NCI-H1436 treated with DMSO at 0.1 percent for 48 hours (cell line): Measurements from ENCODE around the gene CPNE4.

ENCODE experiments used
- DNase-seq: peaks from one replicate; lab custom pipeline; 2025; lab: John Stamatoyannopoulos, UW

CPNE4 gene

DNA sequence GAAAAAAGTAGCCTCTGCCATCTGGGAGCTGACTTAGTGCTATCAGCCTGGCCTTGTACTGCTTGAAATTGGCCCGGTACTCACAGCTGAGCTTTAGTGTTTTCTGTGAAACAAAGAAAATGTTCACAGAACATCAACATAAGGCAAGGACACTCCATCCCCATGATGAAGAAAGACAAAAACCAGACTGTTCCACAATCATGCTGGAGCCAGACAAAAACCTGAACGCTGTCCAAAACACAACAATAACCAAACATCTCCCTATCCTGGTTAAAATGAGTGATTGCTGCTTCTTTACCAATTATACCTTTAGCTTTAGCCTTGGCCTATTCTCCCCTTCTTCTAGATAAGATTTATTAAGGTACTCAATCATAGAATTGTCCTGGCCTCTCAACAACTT, 153.9 kb downstream of the CPNE4 start:
- no peak for DNase-seq

DNA sequence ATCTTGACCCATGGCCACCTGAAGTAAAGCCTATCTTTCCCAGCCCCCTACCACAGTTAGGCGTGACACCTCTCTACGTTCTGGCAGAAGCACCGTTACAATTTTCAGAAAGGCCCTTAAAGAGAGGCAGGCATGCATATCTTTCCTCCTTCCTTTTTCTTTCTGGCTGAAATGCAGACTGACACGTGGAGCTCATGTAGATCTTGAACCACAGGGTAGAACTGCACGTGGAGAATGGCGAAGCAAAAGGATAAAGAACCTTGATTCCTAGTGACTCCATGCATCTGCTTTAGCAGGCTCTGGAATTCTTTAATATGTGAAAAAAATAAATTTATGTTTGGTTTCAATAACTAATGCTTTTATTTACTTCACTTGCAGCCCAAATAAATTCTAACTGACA, 166.6 kb downstream of the CPNE4 start:
- DNase-seq: no peak

DNA sequence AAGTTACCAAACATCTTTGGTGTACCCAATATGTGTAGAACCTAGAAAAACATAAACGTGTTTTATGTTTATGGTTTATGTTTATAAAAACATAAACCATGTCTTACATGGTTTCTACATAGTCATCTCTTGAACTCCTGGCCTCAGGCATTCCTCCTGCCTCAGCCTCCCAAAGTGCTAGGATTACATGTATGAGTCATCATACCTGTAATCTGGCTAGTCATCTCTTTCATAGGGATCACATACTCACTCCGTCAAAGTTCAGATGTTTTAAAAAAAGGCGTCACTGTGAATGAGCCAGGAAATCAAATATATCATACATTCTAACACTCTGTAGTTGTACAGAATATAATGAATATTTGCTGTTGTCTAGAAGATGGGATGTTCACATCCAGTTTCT, 178.6 kb downstream of the CPNE4 start:
- DNase-seq: no peak

DNA sequence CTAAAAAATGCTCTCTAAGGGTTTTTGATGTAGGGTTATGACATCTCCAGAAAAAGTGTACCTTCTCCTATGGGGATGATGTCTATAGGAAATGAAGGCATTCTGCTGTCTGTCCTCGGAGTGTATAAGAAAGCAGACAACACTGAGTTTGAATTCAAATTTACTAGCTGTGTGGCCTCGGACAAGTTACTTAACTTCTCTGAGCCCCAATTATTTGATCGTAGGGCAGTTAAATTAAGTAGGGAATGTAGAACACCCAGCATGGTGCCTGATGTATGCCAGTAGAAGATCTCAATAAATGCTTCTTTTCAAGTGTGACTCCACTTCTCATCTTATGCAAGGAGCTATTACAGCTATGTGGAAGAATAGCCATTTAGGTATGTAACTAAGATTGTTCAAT, 184.6 kb downstream of the CPNE4 start:
- DNase-seq: no peak

DNA sequence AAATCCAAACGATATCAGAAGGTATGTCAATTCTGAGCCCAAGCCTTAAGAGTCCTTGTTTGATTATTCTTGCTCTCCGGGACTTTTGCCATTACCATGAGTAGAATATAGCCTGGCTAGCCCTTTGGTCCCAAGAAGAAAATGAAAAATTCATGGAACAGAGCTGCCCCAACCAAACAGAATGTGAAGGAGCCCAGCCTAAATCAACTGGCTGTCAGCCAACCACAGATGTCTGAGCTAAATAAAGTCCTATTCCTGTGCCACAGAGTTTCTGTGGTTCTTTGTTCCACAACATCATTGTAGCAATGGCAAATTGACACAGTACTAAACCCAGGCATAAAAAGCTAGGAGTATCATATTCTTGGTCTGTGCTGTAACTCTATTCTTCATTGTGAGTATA, 185.2 kb downstream of the CPNE4 start:
- DNase-seq: no peak

DNA sequence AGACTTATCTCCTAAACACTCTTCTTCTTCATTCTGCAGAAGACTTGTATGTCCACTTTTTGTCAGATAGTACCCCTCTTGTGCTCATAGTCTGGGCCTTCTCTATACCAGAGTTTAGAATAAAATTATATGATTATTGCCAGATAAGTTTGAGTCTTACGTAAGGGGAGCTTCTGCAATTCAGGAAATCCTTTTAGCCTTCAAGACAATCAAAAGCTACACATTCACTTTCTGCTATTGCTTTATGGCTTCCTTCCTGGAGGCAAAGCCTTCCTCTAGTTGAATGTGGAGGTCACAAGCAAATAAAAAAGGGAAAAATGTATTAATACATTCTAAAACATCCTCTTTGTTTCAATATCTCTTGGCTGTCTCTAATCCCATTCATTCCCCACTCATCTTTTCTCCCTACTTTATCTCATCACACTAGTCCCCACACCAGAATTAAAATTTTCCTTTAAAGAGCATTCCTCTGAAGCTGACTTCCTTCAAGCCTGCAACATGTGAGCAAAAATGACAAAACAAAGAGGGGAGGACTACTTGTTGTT, 186.8 kb downstream of the CPNE4 start:
- DNase-seq: no peak

DNA sequence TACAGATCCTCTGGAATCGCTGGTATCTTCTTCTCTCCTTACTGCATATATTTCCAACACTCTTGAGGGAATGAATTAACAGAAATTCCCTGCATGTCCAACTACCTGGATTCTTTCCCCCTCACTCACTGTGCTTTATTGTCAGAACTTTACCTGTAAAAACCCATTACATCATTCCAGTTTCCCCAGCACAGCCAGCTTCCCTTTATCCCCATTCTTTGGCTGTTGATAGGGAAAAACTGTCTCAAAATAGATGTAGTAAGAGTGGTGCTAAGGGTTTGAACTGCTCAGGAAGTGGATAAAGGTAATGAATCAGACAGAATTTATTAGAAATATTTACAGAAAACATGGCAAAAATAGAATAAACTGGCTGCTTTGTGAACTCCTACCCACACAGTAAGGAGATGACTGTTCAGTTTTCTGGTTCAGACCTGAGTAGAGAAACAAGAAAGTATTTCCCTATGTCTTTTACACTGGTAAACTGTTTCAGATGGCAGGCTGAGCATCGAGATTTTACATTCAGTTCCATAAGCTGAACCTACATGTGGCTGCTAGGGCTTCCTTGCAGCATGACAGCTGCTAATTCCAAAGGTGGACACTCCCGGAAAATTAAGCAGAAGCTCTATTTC, 188.4 kb downstream of the CPNE4 start:
- no peak for DNase-seq

DNA sequence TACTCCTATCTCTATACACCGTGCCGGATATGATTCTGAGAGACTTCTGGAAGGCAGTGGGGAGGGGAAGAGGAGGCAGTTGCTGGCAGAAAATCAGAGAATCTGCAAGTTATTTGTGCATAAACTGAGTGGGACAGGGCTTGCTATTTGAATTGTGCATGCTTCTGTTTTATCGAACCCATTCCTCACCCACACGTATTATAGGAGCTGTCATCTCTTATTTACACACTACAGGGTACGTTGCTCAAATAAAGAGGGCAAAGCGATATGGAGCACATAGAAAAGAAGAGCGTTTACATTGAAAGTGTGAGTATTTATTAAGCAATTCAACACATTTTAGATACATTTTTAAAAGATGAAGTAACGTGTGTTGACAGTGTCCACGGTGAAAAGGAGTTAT, 191.6 kb downstream of the CPNE4 start:
- DNase-seq: no peak

DNA sequence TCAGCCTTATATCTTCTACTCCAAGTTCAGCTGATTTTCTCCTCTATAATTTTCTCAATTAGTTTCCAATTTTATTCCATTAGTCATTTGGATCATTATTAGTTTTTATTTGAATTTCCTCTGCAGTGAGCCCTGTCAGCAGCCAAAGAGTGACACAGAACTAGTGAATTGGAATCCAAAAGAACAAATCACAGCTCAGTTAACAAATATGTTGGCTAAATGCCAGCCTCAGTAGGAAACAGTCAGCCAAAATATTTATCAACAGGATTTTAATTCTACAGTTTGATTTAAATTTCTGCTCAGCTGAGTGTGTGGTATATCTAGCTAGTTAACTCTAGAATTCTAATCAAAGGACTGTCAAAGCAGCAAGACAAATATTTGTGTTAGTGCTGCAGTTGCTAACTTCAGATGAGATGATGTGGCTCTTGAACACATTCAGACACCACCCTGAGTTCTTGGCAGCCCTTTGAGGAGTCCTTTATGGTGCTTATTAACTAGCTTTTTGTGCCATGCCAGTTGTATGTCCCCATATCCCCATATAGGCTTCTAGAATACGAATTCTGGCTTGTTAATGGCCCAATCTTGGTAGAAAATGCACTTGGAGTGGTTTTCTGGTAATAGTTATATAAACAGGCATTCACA, 194.5 kb downstream of the CPNE4 start:
- no peak for DNase-seq

DNA sequence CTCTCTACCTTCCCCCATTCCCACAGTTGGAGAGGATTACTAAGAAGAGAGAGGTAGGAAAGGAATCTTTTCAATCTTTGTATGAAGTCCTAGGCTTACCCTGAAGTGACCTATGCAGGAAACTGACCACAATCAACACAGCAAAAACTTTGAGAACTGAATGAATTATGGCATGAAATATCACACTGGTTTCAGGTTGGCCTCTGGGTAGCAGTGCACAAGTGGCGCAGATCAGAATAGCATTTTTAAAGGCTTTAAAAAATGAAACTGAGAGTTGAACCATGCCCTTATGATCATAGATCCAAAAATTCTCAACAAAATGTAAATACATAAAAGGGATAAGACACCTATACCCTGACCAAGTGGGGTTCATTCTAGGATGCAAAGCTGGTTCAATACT, 198.9 kb downstream of the CPNE4 start:
- DNase-seq: no peak

DNA sequence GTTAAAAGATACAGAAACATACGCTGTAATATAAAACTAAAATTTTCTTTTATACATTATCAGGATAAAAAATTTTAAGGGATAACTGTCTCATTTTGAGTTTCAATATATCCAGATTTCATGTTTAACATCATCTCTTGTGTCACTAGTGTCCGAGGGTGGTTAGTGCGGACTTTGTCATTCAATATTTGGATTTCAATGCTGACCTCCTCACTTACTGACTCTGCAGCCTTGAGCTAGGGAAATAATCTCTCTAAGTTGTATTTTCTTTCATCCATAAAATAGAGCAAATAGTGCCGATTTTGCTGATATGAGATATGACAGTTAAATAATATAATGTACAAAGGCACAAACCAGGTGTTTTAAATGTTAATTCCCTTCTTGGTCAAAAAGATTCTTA, 203.2 kb downstream of the CPNE4 start:
- no peak for DNase-seq

DNA sequence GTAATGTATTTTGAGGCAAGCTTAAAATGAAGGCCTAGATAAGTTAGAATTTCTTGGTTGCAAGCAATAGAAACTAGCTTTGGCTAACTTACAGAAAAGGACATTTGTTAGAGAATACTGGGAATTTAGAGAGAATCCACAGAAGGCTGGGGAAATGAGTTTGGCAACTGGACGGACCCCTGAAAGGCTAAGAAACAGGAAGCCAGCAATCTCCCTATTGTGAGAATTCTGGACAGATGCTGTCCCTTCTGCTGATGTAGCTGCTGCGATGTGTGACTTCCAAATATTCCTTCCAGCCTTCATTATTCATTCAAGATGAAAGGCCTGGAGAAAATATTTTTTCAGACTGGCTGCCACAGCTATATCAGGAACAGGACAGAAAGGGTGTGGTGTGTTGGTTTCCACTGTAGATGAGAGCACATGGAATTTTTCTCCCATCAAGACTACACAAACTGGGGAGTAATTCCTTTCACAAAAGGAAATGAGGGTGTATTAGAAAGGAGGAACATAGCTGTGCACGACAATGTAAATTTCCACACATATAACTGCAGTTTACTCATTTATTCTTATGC, 213.5 kb downstream of the CPNE4 start:
- no peak for DNase-seq

DNA sequence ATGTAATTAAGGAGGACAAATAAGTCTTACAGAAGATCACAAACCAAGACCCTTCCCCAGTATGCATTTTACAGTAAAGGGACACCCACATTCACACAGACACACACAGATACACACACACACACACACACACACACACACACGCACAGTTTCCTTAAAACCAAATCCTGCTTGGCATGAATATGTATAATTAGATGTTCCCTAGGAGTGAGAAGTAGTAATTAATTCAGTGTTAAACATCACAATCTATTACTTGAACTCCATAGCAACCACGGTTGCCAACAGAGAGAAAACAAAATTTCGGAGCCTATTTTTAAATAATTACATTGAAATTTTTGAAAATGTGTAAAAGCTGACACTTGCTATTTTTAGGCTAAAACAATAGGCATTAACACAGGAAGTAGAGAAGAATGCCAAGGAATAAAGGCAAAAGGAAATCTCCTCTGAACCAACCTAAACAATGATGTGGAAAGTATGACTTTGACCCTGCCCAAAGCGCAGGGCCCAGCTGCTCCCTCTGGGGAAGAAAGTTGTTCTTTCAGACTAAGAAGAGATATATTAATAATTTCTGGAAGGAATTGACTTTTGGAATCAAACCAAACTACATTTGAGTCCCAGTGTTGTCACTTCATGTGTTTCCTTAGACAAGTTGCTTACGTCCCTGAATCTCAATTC, 215.3 kb downstream of the CPNE4 start:
- DNase-seq: no peak

DNA sequence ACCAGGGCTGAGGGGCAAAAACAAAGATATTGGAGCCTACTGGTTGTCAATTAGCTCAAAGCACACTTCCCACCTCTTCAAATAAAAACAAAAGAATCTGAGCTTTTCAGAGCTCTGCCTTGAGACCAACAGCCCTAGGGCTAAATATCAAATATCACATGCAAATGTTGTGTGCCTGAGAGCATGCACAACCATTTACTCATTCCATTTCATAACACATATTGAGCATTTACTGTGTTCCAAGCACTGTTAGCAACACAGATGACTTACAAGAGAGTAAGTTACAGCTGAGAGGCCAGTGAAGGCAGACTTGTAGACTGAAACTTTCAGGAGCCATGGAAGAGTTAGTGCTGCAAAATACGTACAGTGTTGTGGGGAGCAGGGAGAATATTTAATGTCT, 222.4 kb downstream of the CPNE4 start:
- no peak for DNase-seq

DNA sequence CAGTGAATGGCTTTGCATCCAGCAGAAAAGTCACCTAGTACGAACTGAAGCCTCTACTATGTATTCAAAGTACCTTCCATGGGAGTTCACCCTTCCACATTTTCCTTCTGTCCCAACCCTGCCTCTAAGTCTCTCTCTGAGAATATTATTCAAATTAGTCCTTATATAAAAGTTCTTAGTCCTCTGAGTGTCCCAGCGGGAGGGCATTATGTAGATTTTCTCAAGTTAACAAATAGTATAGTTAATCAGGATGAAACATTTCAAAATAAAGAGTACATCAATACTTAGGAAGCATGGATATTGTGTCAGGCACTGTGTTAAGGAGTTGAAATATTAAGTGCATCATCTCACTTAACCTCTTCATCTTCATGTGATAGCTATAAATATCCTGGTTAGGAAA, 223.3 kb downstream of the CPNE4 start:
- DNase-seq: no peak

DNA sequence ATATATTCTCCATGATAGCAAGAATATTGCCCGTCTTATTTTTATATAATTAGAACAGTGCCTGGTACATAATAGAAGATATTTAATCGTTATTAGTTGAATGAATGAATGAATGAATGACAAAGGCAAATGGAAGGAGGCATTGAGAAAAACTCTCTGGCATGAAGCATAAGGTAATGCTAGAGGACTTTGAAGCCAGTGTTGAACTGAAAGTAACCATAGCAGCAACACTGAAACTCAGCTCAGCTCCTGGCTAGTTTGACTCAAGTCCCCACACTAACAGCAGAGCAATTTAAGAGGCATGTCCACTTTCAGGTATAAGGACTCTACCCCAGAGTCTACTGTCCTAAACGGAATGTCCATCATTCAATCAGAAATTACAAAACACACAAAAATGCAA, 227.0 kb downstream of the CPNE4 start:
- DNase-seq: no peak

DNA sequence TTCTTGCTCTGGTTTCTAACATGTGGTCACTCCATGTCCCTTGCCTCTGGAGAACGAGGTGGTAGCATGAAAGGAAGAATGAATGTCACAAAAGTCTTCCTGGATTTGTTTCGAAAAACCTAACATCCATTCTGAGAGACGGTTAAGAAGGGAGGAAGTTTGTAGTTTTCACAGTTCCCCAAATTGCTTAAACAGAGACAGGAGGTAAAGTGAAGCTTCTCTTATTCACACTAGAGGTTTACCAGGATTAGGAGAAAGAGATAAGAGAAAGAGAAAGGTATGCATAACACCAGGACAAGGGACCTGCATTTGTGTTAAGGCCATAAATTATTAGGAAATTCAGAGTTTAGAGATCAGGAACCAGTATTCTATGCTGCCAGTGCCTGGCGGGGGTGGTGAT, 228.1 kb downstream of the CPNE4 start:
- no peak for DNase-seq

DNA sequence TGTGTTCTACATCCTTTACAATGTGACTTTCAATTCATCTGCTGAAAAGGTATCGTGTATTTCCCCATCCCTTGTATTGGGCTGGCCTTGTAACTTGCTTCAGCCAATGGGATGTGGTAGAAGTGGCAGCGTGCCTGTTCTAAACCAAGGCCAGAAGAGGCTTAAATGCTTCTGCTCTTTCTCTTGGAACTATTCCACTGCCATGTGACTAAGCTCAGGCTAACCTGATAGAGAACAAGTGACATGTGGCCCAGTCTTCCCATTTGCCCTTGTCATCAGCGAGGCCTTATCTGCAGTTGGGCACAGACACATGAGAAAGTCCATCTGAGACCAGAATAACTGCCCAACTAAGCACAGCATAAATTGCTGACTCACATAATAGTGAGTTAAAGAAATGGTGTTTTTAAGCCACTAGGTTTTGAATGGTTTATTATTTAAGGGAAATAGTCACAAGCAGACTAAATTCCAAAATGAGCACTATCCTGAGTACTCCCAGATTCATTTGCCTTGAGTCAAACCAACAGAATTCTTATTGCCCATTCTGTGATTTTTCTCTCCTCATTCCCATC, 230.2 kb downstream of the CPNE4 start:
- no peak for DNase-seq

DNA sequence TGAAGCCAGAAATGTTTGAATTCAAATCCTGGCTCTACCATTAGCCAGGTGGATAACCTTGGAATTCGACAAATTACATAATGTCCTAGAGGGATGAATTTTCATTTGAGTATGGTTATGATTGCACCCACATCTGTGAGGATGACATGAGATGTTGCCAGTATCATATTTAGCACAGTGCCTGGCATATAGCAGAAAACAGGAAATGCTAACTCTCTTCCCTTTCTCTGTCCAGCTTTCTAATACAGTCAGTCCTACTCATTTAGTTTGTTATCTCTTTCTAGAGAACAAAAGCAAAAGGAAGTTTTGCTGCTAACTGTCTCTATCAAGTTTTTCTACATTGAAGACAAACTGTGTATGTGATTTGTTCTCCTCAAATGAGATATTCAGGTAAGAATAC, 231.7 kb downstream of the CPNE4 start:
- no peak for DNase-seq

DNA sequence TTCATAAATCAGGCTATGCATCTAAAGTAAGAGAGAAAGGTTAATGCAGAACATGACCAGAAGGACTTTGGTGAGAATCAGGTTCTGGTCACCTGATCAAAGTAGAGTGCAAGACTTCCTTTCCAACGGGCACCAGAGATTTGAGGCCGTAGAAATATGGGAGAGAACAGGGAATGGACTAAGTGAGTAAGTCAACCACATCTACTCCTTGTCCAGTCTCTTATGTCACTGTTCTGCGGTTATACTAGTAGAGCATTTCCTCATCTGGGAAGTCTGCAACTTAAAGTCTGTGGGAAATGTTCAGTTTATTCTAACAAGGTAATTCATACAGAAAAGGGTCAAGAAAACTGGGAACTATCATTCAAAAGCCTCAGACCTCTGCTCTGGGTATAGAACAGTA, 232.8 kb downstream of the CPNE4 start:
- no peak for DNase-seq

DNA sequence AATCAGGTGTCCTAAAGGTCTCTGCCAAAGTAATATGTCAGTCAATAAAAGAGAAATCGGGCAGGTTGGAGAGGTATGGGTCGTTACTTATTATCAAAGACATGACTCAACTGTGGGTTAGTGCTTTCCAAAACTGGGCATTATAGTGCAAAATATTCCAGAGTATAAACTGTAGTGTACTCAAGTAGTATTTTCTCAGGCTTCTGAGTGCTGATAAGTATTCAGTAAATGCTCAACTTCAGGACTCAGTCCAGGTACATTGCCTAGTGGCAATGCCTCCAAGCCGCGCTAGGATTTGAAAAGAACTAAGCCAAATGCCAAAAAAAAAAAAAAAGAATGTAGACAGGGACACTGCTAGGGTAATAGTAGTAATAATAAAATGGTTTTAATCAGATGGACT, 233.2 kb downstream of the CPNE4 start:
- DNase-seq: no peak

DNA sequence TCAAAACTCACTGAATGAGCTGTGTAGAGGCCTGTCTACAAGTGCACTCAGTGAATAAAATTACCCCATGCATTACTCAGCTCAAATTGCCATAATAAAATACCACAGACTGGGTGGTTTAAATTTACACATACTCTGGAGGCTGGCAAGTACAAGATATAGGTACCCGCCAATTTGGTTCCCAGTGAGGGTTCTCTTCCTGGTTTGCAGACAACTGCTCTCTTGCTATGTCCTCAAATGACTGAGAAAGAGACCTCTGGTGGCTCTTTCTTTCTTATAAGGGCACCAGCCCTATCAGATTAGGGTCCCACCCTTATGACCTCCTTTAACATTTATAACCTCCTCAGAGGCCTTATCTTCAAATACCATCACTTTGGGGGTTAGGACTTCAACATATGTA, 237.0 kb downstream of the CPNE4 start:
- peak; percentile 61 for DNase-seq
